ENCODE data around the gene GDF11. TPM values are rescaled to one million over a fixed set of nuclear protein-coding genes. Genes with fewer than 3 reads are reported as not detected.
A peak's percentile ranks its signal among the peaks of the same experiment; 100 is the strongest.
"Not testable (repeated sequence)": the region's sequence is repeated elsewhere in the genome, so short reads cannot be mapped to it uniquely, and the experiment has no call there.

GDF11 gene
- total RNA-seq, 1 donor from 2014 or later, result 66.6 TPM

- Mint-ChIP-seq H3K9me3 (no peaks in the 10 kb centered on the region), H3K4me1 (peaks cover 58% of the 10 kb centered on the region), H3K36me3 (ENCODE audit: low read depth) (peaks cover 28% of the 10 kb centered on the region), H3K27me3 (ENCODE audit: low read depth) (no peaks in the 10 kb centered on the region), H3K27ac (ENCODE audit: unreplicated experiment) (peak overlapping the region; percentile 29), H3K4me3 (peak overlapping the region; percentile 96)
- DNase-seq (ENCODE audit: low read depth, low spot score), result no peak
- TF ChIP-seq CTCF (conservative IDR thresholded peaks at IDR 0.05), result no peak
Measured at GRCh38 chr12:55748230-55748993, 5.5 kb downstream of the GDF11 start.

GRCh38 chr12:55755246-55755645 lies 12.3 kb downstream of the GDF11 start:
- Mint-ChIP-seq H3K27me3 (ENCODE audit: low read depth) (no peaks in the 10 kb centered on the region), H3K27ac (ENCODE audit: unreplicated experiment) (no peak overlapping the region), H3K4me1 (peaks cover 36% of the 10 kb centered on the region), H3K36me3 (ENCODE audit: low read depth) (peaks cover 37% of the 10 kb centered on the region), H3K4me3 (peak overlapping the region; percentile 6), H3K9me3 (no peaks in the 10 kb centered on the region)
- DNase-seq (ENCODE audit: low read depth, low spot score), result no peak
- TF ChIP-seq CTCF (conservative IDR thresholded peaks at IDR 0.05), result no peak

GRCh38 chr12:55757701-55758100 lies 14.8 kb downstream of the GDF11 start:
- DNase-seq (ENCODE audit: low read depth, low spot score), result no peak
- Mint-ChIP-seq H3K27ac (ENCODE audit: unreplicated experiment) (no peak overlapping the region), H3K9me3 (no peaks in the 10 kb centered on the region), H3K4me1 (peaks cover 27% of the 10 kb centered on the region), H3K27me3 (ENCODE audit: low read depth) (no peaks in the 10 kb centered on the region), H3K36me3 (ENCODE audit: low read depth) (peaks cover 36% of the 10 kb centered on the region), H3K4me3 (peak overlapping the region; percentile 14)
- TF ChIP-seq CTCF (conservative IDR thresholded peaks at IDR 0.05), result no peak

DNA sequence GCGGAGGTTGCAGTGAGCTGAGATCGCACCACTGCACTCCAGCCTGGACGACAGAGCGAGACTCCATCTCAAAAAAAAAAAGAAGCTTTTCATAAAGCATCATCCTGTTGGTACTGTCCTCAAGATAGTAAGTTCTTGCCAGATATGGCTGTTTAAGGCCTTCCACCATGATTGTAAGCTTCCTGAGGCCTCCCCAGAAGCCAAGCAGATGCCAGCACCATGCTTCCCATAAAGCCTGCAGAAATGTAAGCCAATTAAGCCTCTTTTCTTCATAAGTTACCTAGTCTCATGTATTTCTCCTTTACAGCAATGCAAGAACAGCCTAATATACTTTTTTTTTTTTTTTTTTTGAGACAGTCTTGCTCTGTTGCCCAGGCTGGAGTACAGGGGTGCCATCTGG lies 15.7 kb downstream of the GDF11 start:
- peaks cover 31% of the 10 kb centered on the region for H3K36me3 Mint-ChIP-seq (ENCODE audit: low read depth)

GRCh38 chr12:55760663-55761062 lies 17.7 kb downstream of the GDF11 start:
- no peak for DNase-seq (ENCODE audit: low read depth, low spot score)
- no peaks in the 10 kb centered on the region for H3K9me3 Mint-ChIP-seq
- H3K36me3 Mint-ChIP-seq (ENCODE audit: low read depth), result peaks cover 26% of the 10 kb centered on the region
- H3K4me3 Mint-ChIP-seq, result no peak overlapping the region
- no peaks in the 10 kb centered on the region for H3K27me3 Mint-ChIP-seq (ENCODE audit: low read depth)
- no peak for TF ChIP-seq CTCF (conservative IDR thresholded peaks at IDR 0.05)
- H3K27ac Mint-ChIP-seq (ENCODE audit: unreplicated experiment), result no peak overlapping the region
- H3K4me1 Mint-ChIP-seq, result peaks cover 23% of the 10 kb centered on the region

More for the DNA sequence above, 15.7 kb downstream of the GDF11 start:
- not testable (repeated sequence) for H3K27me3 Mint-ChIP-seq (ENCODE audit: low read depth); H3K27ac Mint-ChIP-seq (ENCODE audit: unreplicated experiment); H3K4me3 Mint-ChIP-seq; H3K9me3 Mint-ChIP-seq; DNase-seq (ENCODE audit: low read depth, low spot score)
- peaks cover 27% of the 10 kb centered on the region for H3K4me1 Mint-ChIP-seq

GRCh38 chr12:55762646-55763045 lies 19.7 kb downstream of the GDF11 start:
- Mint-ChIP-seq H3K4me1 (peaks cover 28% of the 10 kb centered on the region), H3K27me3 (ENCODE audit: low read depth) (no peaks in the 10 kb centered on the region), H3K27ac (ENCODE audit: unreplicated experiment) (no peak overlapping the region), H3K36me3 (ENCODE audit: low read depth) (peaks cover 26% of the 10 kb centered on the region), H3K4me3 (no peak overlapping the region), H3K9me3 (no peaks in the 10 kb centered on the region)
- no peak for DNase-seq (ENCODE audit: low read depth, low spot score)
- TF ChIP-seq CTCF (conservative IDR thresholded peaks at IDR 0.05), result no peak

Data from neural crest cell (in vitro differentiated cells).